Adrenal gland (tissue), 5 donors: Measurements from ENCODE around the gene CHD8.

Experiments
- POLR2A ChIP-seq, 2 donors: fragments of 450-650 bp; IDR thresholded peaks; one replicate each; pipeline ENCODE4 v1.6.1; 2017; ENCODE audit warnings: antibody characterized with exemption in 2 of 2, mild to moderate bottlenecking in 2 of 2, moderate library complexity in 1 of 2
- TF ChIP-seq, protein P1 (sequence below), 6 experiments: fragments of 450-650 bp in 4 of 6; fragments of 200-600 bp in 2 of 6; sonication (generic) in 1 of 6; IDR thresholded peaks; 1 replicate in 5 of 6; 2 replicates in 1 of 6; pipeline versions ENCODE4 v1.5.1 to v1.8.0; 2016 to 2021; ENCODE audit warnings: antibody characterized with exemption in 6 of 6, mild to moderate bottlenecking in 2 of 6, moderate library complexity in 1 of 6
- donor health status: DM: no; HTN: no; CAD: no.

DNA sequence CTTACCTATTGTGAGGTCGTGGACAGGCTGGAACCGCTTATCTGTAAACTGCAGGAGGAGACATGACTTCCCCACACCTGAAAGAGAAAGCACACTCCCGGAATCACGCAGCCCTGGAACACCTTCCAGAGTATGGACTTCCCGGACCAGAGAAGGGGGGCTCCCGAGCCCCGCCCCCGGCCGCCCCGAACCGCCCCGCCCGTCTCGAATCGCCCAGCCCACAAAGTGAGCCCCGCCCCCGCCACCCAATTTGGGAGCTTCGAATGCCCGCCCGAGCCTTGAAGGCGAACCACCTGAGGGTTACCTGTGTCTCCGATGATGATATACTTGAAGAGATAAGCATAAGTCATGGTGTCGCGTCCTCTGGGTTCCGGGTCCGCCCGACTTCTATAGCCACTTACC is 20.6 kb upstream of the CHD8 start:
- TF ChIP-seq, protein P1, sequence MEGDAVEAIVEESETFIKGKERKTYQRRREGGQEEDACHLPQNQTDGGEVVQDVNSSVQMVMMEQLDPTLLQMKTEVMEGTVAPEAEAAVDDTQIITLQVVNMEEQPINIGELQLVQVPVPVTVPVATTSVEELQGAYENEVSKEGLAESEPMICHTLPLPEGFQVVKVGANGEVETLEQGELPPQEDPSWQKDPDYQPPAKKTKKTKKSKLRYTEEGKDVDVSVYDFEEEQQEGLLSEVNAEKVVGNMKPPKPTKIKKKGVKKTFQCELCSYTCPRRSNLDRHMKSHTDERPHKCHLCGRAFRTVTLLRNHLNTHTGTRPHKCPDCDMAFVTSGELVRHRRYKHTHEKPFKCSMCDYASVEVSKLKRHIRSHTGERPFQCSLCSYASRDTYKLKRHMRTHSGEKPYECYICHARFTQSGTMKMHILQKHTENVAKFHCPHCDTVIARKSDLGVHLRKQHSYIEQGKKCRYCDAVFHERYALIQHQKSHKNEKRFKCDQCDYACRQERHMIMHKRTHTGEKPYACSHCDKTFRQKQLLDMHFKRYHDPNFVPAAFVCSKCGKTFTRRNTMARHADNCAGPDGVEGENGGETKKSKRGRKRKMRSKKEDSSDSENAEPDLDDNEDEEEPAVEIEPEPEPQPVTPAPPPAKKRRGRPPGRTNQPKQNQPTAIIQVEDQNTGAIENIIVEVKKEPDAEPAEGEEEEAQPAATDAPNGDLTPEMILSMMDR (IDR thresholded peaks at IDR 0.05): no peak
- TF ChIP-seq POLR2A (IDR thresholded peaks at IDR 0.05): no peak
